NCI-H1694 (cell line): ENCODE data around the gene GMPR2.

Experiments
- DNase-seq: peaks from one replicate; lab custom pipeline; 2025; lab: John Stamatoyannopoulos, UW

GMPR2 gene

DNA sequence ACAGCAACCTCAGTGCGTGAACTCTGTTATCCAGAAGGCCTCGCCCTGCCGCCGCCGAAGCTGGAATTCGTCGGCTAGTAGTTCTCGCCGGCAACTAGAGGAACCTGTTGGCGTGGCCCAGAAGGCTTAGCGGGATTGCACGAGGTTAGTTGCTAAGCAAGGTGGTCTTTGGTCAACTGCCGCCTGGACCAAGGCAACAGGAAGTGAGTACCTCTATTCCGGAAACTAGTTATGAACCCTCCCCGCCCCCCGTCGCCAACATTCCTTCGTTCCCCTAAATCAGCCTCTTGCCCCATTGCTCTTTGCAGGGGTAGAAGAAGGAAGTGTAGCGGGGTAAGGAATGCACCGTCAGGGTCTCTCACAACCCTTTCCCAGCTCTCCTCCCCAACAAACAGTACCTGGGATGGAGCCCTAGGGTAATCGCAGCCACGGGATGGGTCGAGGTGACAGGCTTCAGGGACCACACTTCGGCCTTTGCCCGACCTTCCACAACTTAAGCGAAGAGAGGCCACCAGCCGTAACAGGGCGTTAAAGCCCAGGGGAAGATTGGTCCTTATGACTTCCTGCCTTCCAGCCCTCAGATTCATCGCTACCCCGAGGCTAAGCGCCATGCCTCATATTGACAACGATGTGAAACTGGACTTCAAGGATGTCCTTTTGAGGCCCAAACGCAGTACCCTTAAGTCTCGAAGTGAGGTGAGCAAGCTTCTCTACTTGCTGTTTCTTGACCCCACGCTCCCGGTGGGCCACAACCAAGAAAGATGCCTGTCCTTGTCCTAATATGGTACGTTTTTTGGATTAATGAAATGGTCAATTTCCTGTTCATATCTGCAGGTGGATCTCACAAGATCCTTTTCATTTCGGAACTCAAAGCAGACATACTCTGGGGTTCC, at the start of gene GMPR2:
Gene GMPR2, plus strand, starts transcription at position 285 of the 893 bp plus-strand sequence. Its CDS starts 325 bp downstream, at position 610.
- peak; percentile 72 for DNase-seq

DNA sequence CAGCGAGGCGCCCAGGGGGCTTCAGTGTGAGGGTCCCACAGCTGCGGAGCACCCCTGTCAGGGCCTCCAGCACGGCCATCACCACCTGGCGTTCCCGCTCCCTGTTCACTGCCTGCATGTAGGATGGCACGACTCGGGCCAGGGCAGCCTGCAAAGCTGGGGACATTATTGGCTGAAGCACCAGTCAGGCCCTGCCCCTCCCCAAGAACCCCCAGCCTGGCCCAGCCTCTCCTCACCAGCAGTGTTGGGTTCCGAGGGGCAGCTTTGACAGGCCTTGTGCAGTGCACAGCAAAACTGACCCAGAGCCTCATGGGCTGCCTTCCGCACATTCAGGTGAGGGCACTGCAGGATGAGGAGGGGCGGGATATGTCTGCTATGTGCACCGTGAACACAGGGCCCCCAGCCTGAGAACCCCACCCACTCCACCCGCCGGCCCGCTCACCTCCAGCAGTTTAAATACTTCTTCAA, 49.7 kb upstream of the GMPR2 start:
- no peak for DNase-seq

DNA sequence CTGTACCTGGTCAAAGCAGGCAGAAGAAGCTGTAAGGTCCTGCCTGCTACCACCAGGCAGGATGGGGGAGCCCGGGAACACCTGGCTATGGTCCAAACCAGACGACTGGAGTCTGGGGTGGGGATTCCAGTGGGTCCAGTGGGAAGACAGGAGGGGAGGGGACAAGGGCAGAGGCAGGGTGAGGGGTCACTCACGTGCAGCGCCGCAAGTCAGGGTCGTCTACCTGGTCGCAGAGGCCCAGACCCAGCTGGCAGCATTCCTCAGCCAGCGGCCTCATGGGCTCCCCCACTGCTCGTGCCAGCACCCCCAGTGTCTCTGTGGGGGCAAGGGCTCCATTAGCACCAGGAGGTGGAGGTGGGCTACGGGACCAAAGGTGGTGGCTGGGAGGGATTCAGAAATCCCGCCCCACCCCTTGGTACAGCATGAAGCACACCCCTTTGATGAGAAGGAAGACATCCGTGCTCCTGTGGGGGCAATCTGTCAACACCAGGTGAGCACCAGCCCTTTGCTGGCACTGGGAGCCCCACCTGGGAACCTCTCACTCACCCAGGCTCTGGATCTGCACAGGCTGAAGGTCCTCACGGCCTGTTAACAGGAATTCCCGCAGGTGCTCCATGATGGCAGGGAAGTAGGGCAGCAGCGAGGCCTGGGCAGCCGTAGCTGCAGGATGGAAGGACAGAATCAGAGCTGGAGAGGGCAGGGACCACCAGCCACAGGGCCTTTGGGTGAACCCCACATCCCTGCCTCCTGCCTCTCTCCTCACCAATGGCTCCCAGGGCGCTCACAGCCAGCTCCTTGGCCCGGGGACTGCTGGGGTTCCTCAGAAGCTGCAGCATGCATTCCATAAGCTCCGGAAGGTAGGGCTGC, 48.4 kb upstream of the GMPR2 start:
- DNase-seq, result no peak

DNA sequence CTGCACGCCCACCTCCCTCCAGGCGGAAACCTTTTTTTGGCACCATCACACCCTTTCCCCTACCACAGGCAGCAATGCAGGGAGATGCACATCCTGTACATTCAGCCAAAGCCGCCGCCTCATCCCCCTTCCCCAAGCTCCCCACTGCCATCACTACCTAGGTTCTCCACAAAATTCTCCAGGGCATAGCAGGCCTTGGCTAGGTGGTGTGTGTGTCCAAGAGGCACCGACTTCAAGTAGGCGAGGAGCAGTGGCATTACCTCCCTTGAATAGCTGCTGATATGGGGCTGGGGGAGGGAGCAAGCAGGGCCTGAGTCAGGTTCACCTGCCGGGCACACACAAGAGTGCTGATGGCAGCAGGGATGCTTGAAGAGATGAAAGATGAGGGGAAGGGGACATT, 47.7 kb upstream of the GMPR2 start:
- DNase-seq, result no peak

DNA sequence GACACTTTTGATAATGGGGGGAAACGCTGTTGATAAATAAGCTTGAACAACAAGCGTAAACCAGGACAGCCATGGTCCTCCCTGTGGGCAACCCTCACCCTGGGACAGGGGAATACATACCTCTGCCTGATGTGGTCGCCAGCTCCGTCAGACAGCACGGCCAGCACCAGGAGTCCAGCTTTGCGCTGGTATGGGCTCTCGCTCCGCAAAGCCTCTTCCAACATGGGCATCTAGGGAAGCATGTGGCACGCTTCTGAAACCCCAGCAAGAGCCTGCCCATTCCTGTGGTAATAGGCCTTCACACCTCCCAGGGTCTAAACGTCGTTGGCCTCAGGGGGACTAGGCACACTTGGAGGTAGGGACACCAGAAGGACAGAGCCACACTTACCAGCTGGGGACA, 47.0 kb upstream of the GMPR2 start:
- no peak for DNase-seq

DNA sequence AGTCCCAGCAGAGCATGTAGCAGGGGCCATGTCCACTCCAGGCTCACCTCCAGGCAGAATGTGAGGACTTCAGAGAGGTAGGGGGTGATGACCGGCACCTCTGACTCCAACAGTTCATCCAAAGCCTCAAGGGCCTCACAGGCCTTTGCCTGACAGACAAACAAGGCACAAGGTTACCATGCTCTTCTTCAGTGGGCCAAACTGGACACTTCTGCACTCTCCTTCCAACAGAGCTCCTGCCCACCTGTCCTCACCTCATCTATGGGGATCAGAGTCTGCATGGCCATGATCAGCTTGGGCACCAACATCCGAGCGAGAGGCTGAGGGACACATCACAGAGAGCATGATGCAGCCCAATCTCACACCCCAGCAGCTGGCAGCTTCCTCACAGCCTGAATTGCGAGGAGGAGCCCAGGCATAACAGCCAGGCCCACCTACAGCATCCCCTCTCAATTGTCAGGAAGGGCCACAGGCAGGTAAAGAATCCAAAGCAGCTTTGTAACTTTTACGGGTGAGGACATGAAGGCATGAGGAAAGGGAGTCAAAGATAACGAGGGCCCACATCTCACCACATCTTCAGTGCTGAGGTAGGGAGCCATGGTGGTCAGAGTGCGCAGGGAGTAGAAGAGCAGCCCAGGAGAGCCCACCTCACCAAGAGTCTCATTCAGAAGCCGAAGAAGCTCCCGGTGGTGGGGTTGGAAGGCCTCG, 45.7 kb upstream of the GMPR2 start:
- DNase-seq, result no peak

DNA sequence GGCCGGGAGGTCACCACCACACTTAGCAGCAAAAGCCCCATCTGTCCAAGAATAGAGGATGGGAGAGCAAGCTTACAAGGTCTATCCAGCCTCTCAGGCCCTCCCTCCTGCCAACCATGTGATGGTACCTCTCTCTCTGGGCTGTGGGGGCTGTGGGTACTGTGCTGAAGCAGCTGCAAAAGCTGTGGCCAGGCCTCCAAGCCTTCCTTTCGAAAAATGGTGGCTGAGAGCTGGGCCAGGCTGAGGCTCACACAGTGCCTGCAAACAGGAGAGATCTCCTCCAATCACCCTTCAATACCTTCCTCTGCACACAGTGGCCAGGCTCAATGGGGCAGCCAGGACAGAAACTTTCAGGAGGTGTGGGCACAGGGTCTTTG, 45.2 kb upstream of the GMPR2 start:
- no peak for DNase-seq

DNA sequence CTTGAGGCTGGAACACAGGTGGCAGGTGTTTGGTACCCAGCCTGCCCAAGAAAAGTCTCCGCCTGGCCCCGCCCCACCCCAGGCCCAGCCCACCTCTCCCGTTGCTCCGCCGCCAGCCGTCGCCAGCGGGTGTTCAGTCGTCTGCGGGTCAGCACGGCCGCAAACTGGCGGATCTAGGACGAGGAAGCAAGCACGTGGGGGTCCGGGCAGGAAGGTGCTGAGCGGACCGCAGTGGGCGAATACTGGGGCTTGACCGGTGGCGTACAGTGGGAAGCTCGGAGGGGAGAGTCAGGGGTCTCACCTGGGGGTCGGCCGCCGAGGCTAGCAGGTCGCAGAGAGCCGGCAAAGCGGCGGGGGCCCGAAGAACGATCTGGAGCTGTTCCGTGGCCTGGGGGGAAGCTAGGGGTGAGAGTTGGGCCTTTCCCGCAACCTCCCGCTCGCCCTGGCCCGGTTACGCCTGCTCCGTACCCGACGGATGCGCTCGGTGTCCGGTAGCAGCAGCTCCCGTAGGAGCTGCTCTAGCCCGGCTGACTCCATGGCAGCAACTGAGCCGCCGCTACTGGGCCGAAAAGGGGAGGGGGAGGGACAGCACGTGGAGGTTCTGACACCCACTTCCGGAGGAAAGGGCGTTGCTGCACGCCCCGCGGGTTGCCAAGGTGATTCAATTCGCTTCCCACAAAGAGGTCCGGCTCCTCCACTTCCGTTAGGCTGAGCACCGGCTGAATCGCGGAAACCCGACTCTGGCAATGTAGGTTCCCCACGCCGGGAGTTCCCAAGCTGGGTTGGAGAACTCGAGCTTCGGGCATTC, 44.3 kb upstream of the GMPR2 start, which contains the start of gene IPO4:
Gene IPO4, minus strand, starts transcription at position 566 of the 808 bp plus-strand sequence. Its CDS starts 29 bp downstream, at position 537.
- DNase-seq, result peak; percentile 97

DNA sequence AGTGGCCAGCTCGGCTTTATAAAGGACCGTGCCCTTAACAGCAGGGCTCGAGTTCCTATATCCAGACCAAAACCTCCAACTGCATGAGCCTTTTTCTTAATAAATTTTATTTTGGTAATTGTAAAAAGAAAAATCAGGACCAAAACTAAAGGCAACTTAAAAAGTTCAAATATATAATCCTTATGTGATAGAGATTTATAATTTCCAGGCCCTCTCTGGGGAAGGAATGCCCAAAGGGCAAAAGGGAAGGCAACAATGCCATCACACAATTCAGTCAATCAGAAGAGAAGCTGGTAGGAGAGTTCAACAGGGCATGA, 43.7 kb upstream of the GMPR2 start:
- DNase-seq, result no peak

DNA sequence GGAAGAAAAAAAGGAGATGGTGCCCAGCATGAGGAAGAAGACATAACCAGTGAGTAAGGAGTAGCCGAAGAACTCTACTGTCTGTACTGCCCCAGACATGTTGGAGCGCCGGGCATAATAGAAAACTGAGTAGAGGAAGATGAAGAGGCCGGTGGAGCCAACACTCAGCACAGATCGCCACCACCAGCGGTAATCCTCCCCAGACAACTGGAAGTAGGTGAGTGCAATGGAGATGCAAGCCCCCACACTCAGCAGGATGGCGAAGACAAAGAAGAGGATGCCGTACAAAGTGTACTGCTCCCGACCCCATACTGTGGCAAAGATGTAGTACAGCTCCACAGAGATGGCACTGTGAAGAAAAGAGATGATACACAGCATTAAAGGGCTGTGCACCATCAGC, 43.3 kb upstream of the GMPR2 start:
- DNase-seq, result no peak

DNA sequence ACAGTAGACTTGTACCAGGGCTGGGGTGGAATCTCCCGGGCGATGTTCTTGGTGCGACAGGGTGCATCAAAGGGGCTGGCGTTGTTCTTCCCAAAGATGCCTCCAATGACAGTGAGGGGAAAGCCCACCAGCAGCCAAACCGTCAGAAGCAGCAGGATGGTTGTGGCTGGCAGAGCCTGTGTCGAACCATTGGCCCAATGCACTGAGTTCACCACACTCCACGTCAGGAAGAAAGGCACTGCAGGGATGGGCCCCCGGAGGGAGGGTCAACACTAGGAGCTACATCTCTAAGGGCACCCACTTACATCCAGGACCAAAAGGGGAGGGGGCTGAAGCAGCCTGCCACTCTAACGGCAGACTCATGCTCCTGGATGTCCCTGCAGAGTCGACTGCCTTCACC, 42.3 kb upstream of the GMPR2 start:
- DNase-seq, result no peak

DNA sequence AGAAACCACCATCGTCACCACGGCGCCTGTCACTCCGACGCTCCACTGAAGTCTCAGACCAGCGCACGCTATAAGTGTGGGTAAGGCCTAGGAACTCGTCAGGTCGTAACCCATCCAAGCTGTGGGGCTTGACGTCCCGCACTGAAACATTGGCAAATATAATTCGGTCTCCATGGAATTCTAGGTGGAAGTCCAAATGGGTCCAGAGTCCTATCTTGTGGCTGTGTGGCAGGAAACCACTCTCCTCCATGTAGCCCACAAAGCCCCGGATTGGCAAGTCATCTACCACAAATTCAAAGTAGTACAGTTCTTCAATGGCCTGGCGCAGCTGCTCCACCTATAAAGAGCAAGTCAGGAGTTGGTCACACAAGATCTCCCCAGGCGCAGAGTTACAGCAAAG, 39.8 kb upstream of the GMPR2 start:
- no peak for DNase-seq

DNA sequence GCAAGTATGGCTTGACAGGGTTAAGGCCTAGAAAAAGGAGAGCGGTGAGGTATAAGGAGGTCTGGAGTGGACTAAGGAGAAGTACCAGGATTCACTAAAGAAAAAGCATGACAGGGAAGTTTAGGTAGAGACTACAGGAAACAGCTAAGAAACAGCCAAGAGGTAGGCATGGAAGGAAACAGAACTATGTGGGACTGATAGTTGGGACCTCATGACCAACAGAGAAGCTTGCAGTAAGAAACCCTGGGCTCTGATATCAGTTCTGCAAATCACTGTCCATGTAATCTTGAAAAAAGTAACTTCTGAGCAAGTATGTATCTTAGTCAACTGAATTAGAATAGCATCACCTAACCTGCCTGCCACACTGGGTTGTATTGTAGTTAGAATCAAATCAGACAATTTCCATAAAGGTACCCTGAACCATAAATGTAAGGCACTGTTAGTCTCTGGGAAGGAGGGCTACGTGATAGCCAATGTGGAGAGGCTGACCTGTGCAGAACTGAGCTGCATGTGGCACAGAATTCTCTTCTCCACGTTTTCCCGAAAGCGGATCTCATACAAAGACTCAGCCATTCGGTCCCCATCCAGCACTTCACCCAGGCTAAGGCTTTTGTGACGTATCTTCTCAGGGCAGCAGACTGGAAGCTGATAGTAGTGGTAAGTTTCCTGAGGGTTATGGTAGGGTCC, 38.4 kb upstream of the GMPR2 start:
- no peak for DNase-seq

DNA sequence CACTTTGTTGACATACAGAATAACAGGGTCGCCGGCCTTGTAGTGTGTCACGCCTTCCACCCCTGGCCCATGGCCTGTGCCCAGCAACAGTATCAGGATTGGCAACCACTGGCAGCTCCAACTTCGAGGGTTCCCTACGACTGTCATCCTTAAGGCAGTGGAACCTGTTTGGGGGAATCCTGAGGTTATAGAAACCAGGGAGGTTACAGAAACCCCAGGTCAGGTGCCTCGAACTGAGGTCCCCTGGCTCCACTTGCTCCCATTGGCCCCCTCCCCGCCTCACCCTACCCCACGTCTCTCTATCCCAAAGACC, 37.9 kb upstream of the GMPR2 start:
- DNase-seq, result no peak

DNA sequence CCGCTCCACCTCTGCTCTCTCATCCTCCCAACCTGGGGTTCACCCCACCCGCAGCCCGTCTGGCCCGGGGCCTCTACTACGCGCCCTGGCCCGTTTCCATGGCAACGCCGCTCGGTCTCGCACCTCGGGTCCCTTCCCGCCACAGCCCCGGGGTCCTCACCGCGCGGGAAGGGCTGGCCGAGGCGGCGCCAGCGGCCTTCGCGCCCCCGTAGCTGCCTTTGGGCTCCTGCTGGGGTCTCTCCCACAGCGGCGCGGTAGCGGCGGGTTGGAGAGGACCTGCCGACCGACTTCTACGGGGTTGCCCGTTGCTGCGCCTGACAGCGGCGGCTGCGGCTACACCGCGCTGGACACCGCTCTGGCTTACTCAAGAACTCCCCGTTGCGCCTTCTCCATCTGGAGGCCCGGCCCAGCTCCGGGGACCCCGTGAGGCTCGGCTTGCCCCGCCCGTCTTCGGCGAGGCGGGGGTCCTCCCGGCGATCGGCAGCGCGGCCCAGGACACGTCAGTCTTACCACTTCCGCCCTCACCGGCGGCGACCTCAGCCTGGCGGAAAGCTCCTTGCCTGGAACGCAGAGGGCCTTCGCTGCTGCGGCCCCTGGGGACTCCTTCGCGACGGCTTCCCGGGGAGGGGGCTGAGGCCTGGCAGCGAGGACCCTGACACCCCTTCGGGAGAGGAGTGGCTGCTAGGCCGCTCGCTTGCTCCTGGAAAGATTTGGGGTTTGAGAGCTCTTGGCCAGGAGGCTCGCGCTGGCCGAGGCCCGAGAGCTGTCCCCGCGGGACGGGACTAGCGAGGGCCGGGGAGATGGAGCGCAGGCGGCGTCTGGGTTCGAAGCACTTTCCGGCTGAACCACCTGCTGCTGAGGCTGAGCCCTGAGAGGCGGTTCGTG, 37.3 kb upstream of the GMPR2 start, which contains the start of gene TM9SF1:
Gene TM9SF1, minus strand, starts transcription at position 256 of the 885 bp plus-strand sequence. CDS start 422 bp downstream, outside the sequence.
- peak; percentile 60 for DNase-seq

DNA sequence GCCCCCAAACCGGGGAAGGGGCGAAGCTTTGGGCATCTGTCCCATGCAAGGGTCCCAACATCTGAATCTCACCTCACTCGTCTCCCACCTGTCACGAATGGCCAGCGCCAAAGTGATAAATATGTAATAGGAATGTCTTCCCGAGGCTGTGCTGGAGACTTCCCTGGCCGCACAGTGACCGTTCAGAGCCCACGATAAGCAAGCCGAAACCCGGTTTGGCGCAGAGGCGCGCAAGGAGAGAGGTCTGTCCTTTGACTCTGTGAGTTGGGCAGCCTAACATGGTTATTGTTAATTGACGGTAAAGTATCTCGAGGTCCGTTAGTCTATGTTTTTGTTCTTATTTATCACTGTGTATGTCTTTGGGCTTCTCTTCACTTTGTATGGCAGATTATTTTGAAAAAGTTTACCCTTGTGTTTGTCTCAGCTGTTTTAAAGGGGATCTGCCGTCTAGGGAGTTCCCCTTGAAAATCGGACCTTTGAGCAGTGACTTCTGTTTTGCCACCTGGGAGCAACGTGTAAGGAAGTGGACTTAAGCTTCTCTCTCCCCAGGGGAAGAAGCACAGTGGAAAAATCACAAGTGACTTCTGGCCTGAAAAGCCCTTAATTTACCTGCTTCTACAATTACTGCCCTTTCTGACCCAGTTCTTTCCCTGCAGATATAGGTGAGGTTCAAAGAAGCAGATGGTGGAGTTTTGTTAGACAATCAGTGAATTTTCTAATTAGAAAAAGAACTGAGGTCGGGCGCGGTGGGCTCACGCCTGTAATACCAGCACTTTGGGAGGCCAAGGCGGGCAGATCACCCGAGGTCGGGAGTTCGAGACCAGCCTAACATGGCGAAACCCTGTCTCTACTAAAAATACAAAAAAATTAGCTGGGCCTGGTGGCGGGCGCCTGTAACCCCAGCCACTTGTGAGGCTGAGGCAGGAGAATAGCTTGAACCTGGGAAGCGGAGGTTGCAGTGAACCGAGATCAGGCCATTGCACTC, 36.4 kb upstream of the GMPR2 start:
- no peak for DNase-seq

DNA sequence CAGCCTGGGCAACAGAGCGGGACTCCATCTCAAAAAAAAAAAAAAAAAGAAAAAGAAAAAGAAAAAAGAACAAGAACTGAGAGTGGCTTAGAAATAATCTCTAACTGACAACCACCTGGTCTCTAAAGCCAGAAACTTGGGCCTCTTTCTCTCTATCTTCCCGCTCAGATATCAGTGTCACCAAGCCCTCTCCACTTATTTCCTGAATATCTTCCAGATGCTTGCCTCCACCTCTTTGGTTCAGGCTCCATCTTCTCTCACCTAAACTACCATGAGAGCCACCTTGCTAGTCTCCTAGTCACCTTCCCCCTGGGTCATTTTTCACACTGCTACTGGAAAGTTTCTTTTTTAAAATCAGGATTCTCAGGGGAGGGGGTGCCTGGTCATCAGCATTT, 35.7 kb upstream of the GMPR2 start:
- DNase-seq, result no peak

DNA sequence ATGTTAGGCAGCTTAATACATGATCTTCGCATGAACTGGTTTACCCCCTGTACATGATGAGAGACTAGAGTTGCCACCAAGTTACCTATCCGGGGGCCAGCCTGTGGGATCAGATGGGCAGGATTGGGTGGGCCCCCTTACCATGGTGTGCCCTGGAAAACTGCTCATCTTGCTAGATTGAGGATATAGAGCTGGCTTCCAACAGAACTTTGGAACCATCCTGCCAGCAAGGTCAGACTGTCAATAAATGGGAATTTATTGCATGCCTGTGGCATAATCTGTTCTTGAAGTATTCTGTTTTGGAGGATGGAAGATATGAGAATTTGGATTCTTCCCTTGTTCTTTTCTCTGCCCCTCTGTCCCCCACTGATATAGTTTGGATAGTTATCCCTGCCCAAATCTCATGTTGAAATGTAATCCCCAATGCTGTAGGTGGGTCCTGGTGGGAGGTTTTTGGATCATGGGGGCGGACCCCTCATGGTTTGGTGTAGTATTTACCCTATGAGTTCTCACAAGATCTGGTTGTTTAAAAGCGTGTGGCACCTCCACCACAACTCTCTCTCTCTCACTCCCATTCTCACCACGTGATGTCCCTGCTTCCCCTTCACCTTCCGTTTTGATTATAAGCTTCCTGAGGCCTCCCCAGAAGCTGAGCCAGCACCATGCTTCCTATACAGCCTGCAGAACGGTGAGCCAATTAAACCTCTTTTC, 33.8 kb upstream of the GMPR2 start:
- no peak for DNase-seq
